ENCODE measurements around the gene DNAH2.

GRCh38 chr17:7857713-7858521 lies 140.4 kb downstream of the DNAH2 start, which contains the start of gene CYB5D1:
- TF ChIP-seq CTCF (conservative IDR thresholded peaks at IDR 0.05; ENCODE audit: low read length) (no peak), EZH2phosphoT487 (IDR thresholded peaks at IDR 0.05; ENCODE audit: borderline replicate concordance) (no peak)
